ENCODE measurements around the gene COL23A1. TPM values are rescaled to one million over a fixed set of nuclear protein-coding genes. Genes with fewer than 3 reads are reported as not detected.

COL23A1 gene
- total and polyA plus RNA-seq, 8 donors: 0.52 to 9.5 (median 7.5) TPM

DNA sequence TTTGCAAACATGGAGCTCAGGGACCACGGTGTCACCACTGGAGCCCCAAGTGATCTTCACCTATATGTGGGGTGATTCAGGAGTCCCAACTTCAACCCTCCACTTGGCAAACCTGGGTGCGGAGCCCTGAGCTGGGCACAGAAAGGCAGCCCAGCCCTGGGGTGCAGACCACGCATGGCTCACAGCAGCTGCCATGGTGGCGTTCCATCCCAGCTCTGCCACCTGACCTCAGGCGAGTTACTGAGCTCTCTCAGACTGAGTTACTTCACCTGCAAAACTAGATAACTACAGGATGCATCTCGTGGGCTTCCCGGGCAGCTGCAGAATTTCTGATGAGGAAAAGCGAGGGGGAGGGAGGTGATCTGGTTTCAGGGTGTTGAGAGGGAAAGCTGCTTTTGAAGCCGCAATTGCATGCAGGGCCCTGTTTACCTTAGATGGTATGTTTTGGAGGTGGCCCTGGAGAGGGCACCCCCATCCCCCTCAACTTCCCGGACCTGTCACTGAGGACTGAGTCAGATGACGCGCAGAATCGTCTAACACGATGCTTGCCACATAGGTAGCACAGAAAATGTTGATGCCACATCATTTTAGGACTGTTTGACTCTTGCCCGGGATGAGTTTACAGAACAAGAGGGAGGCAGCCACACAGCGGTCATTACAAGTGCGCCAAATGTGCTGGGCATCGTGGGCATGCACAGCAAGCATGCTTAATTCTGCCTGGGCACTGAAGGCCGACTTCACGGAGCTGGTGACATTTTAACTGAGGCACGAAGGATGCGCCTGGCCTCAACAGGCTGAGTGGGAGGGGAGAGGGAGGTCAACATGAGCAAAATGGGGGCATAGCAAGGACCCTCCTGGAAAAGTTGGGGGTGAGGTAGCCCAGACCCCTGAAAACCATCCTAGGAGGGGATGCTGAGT lies 154.6 kb downstream of the COL23A1 start:
- Histone ChIP-seq H3K36me3 (no peaks in the 10 kb centered on the region), H3K4me3 (no peak overlapping the region), H3K9me3 (no peaks in the 10 kb centered on the region), H3K4me1 (no peaks in the 10 kb centered on the region), H3K27ac (no peak overlapping the region), H3K27me3 (no peaks in the 10 kb centered on the region)
- intact Hi-C loops (cut with DNase I): no loop called here
- DNase-seq (no peak), ATAC-seq (no peak)
- TF ChIP-seq CTCF (IDR thresholded peaks at IDR 0.05): no peak

DNA sequence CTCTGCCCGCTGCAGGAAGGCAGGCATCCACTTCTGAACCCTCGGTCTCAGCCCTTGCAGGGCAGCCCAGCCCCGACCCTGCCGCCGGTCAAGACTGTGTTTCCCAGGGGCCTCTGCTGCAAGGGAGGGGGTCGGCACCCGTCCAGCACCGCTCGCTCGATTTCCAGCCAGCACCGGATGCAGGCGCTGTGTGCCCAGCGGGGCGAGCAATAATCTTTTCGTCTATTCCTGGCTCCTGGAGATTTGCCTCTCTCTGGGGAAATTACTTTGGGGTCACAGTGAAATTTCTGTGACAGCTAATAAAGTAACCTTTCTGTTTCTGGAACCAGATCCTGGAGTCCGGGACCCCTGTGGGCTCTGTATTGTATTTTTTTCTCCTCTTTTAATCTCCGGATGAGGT lies 155.3 kb downstream of the COL23A1 start:
- intact Hi-C loops (cut with DNase I): no loop called here
- Histone ChIP-seq H3K36me3 (no peaks in the 10 kb centered on the region), H3K27me3 (no peaks in the 10 kb centered on the region), H3K4me1 (no peaks in the 10 kb centered on the region), H3K4me3 (no peak overlapping the region), H3K9me3 (no peaks in the 10 kb centered on the region), H3K27ac (no peak overlapping the region)
- DNase-seq (peak in 2 of 4 donors; percentile 60 to 84), ATAC-seq (peak; percentile 52)
- TF ChIP-seq CTCF (IDR thresholded peaks at IDR 0.05): no peak

DNA sequence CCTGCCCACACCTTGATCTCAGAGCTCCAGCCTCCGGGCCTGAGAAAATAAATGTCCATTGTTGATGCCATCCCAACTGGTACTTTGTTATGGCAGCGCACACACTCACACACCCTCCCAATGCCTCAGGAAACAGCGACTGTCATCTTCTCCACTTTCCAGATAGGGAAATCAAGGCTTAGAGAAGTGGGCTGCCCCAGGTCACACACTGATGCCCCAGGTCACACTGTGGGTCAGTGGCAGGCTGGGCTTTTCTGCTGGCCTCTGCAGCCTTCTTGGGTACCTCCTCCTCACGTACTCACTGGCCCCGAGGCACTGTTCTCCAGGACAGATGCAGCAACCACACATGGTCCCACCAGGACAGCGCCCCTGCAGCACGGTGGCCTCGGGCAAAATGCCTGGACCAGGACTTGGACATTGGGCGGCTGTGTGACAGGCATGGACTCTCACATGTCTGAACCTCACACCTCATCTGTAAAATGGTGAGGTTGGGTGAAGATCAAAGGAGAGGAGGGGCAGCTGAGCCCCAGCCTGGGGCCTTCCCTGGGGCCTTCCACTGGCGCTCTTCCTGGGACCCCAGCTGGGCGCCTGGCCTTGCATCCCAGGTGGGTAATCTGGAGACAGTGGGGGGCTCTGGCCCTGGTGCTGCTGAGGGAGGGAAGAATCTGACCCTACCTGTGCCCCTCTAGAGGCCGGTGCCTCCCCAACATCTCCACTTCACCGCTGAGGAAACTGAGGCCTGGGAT lies 156.0 kb downstream of the COL23A1 start:
- Histone ChIP-seq H3K27ac (no peak overlapping the region), H3K27me3 (no peaks in the 10 kb centered on the region), H3K4me1 (no peaks in the 10 kb centered on the region), H3K4me3 (no peak overlapping the region), H3K9me3 (no peaks in the 10 kb centered on the region), H3K36me3 (no peaks in the 10 kb centered on the region)
- intact Hi-C loops (cut with DNase I): no loop called here
- TF ChIP-seq CTCF (IDR thresholded peaks at IDR 0.05): no peak
- DNase-seq (peak in 1 of 4 donors; percentile 29), ATAC-seq (no peak)

DNA sequence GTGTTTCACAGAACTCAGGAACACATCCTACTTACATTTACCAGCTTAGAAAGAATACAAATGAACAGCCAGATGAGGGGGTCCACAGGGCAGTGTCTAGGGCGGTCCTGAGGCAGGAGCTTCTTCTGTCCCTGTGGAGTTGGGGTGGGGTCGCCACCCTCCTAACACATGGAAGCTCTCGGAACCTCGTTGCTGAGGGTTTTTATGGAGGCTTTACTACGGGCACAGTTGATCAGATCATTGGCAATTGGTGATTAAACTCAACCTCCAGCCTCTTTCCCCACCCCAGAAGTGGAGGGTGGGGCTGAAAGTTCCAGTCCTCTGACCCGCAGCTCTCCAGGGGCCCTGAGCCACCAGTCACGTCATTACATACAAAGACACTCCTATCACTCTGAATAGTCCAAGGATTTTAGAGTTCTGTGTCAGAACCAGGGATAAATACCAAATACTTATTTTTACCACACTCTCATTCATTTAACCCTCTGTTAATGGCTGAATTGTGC lies 156.9 kb downstream of the COL23A1 start:
- intact Hi-C loops (cut with DNase I): no loop called here
- no peak for TF ChIP-seq CTCF (IDR thresholded peaks at IDR 0.05)
- no peak overlapping the region for H3K4me3 ChIP-seq
- DNase-seq (no peak), ATAC-seq (no peak)
- peaks cover 0 to 6% of the 10 kb centered on the region in 2 donors for H3K4me1 ChIP-seq
- no peak overlapping the region for H3K27ac ChIP-seq
- no peaks in the 10 kb centered on the region for H3K36me3 ChIP-seq
- no peaks in the 10 kb centered on the region for H3K9me3 ChIP-seq
- no peaks in the 10 kb centered on the region for H3K27me3 ChIP-seq
